Measurements from ENCODE around the gene MYO9A. TPM values are rescaled to one million over a fixed set of nuclear protein-coding genes. Genes with fewer than 3 reads are reported as not detected.

Gene MYO9A
- total RNA-seq, 1 experiment from 2014 or later, result 34.0 TPM

- Histone ChIP-seq H3K79me2 (ENCODE audit: low read depth) (no peaks in the 10 kb centered on the region), H3F3A (ENCODE audit: insufficient read depth, low read depth) (no peaks in the 10 kb centered on the region), H3K36me3 (ENCODE audit: low read depth) (no peaks in the 10 kb centered on the region), H3K4me1 (replicated peaks; ENCODE audit: insufficient read depth) (no peaks in the 10 kb centered on the region), H3K9me3 (ENCODE audit: insufficient read depth, low read depth) (no peaks in the 10 kb centered on the region), H2AFZ (no peak overlapping the region), H3K27me3 (ENCODE audit: insufficient read depth, low read depth) (no peaks in the 10 kb centered on the region), H3K9me2 (ENCODE audit: insufficient read depth) (no peaks in the 10 kb centered on the region), H3K27ac (no peak overlapping the region), H3K4me3 (no peak overlapping the region), H3K4me2 (no peak overlapping the region), H4K20me1 (ENCODE audit: insufficient read depth) (no peaks in the 10 kb centered on the region)
- no peak for DNase-seq
- BruUV-seq (replicated peaks), result no TSS peak
- ChIA-PET CTCF (no interaction called here), POLR2A (ENCODE audit: unreplicated experiment) (no interaction called here)
- no peak for TF ChIP-seq CTCF (conservative IDR thresholded peaks at IDR 0.05)
- no peak for TF ChIP-seq EZH2 (IDR thresholded peaks at IDR 0.05; ENCODE audit: low read depth)
- intact Hi-C loops (cut with micrococcal nuclease; ENCODE audit: unreplicated experiment), result no loop called here
These were observed 82.9 kb downstream of the MYO9A start for GRCh38 chr15:72034859-72035650.

- no peak for DNase-seq
- intact Hi-C loops (cut with micrococcal nuclease; ENCODE audit: unreplicated experiment), result no loop called here
- Histone ChIP-seq H3F3A (ENCODE audit: insufficient read depth, low read depth) (no peaks in the 10 kb centered on the region), H3K36me3 (ENCODE audit: low read depth) (no peaks in the 10 kb centered on the region), H3K79me2 (ENCODE audit: low read depth) (no peaks in the 10 kb centered on the region), H3K27ac (no peak overlapping the region), H3K27me3 (ENCODE audit: insufficient read depth, low read depth) (no peaks in the 10 kb centered on the region), H4K20me1 (ENCODE audit: insufficient read depth) (no peaks in the 10 kb centered on the region), H3K9me2 (ENCODE audit: insufficient read depth) (no peaks in the 10 kb centered on the region), H3K4me1 (replicated peaks; ENCODE audit: insufficient read depth) (no peaks in the 10 kb centered on the region), H2AFZ (no peak overlapping the region), H3K4me2 (no peak overlapping the region), H3K4me3 (no peak overlapping the region), H3K9me3 (ENCODE audit: insufficient read depth, low read depth) (no peaks in the 10 kb centered on the region)
- TF ChIP-seq CTCF (conservative IDR thresholded peaks at IDR 0.05) (no peak), EZH2 (IDR thresholded peaks at IDR 0.05; ENCODE audit: low read depth) (no peak)
- ChIA-PET CTCF (no interaction called here), POLR2A (ENCODE audit: unreplicated experiment) (no interaction called here)
- BruUV-seq (replicated peaks), result no TSS peak
These were observed 83.6 kb downstream of the MYO9A start for GRCh38 chr15:72034351-72034750.

DNA sequence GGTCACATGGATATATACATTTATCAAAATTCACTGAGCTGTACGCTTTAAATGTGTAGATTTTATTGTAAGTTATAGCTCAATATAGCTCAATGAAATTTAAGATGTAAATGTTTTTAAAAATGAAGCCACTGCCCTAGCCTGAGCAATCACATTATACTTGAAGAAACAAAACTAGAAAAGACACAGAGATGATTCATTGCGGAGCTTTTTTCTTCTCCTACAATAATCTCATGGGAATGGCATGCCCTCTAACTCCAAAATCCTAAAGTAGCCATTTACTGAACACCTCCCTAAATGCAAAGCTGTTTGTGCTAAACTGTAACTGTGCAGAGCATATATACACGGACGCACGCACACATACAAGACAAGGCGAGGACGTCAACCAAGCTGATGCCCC lies 84.2 kb downstream of the MYO9A start:
- Histone ChIP-seq H3K27ac (no peak overlapping the region), H3F3A (ENCODE audit: insufficient read depth, low read depth) (no peaks in the 10 kb centered on the region), H3K4me1 (replicated peaks; ENCODE audit: insufficient read depth) (no peaks in the 10 kb centered on the region), H2AFZ (no peak overlapping the region), H3K27me3 (ENCODE audit: insufficient read depth, low read depth) (no peaks in the 10 kb centered on the region), H3K36me3 (ENCODE audit: low read depth) (no peaks in the 10 kb centered on the region), H3K9me3 (ENCODE audit: insufficient read depth, low read depth) (no peaks in the 10 kb centered on the region), H4K20me1 (ENCODE audit: insufficient read depth) (no peaks in the 10 kb centered on the region), H3K4me2 (no peak overlapping the region), H3K79me2 (ENCODE audit: low read depth) (no peaks in the 10 kb centered on the region), H3K9me2 (ENCODE audit: insufficient read depth) (no peaks in the 10 kb centered on the region), H3K4me3 (no peak overlapping the region)
- ChIA-PET CTCF (no interaction called here), POLR2A (ENCODE audit: unreplicated experiment) (interaction anchor here (0.6 kb wide), 1 partner anchor 364 kb away, joined by 7 read pairs; no protein-coding TSS in a partner anchor)
- TF ChIP-seq CTCF (conservative IDR thresholded peaks at IDR 0.05), result no peak
- no peak for TF ChIP-seq EZH2 (IDR thresholded peaks at IDR 0.05; ENCODE audit: low read depth)
- BruUV-seq (replicated peaks), result no TSS peak
- DNase-seq, result no peak
- intact Hi-C loops (cut with micrococcal nuclease; ENCODE audit: unreplicated experiment), result no loop called here
